K562 (cell line): ENCODE results near the gene PTPN1. TPM values are rescaled to one million over a fixed set of nuclear protein-coding genes. Genes with fewer than 3 reads are reported as not detected.

Experiments
- ATAC-seq: fragments of 200-7000 bp; cut with Tn5 transposase; 3 replicates; pipeline ENCODE4 v1.9.1; 2020; ENCODE audit warnings: moderate library complexity
- BruUV-seq: library from RNA; stranded (reverse); fragments of 400-500 nt; replicated peaks from 2 replicates; lab custom pipeline; 2021; lab: Mats Ljungman, UMichigan
- CTCF ChIA-PET: fragments of 300-600 bp; formaldehyde crosslinking; extraction: SDS; loops from one replicate; lab custom pipeline; 2021; ENCODE audit warnings: low intra/inter-chr PET ratio; lab: Yijun Ruan, JAX
- POLR2A ChIA-PET: fragments of 300-600, 350-650 bp; sonication (Branson Sonifier 250); formaldehyde crosslinking; extraction: SDS; loops from one replicate; lab custom pipeline; 2021; ENCODE audit warnings: antibody characterized with exemption, inconsistent platforms; lab: Yijun Ruan, JAX
- DNase-seq, 4 experiments: peaks; one replicate each; pipeline versions ENCODE4 v3.0.0 to v3.0.0-alpha.2; 2011 to 2018; ENCODE audit warnings: low spot score in 3 of 4, mixed read lengths in 3 of 4; ENCODE audit errors: extremely low read depth in 1 of 4
- FAIRE-seq: peaks from 2 replicates; lab custom pipeline; 2011; peaks lifted over from hg19 to GRCh38; lab: Jason Lieb, UNC
- H2AFZ ChIP-seq: 2 replicates; pipeline ENCODE4 v1.6.0; 2011; ENCODE audit warnings: low read depth, low read length, control low read depth, inconsistent platforms
- H3K27ac ChIP-seq: fragments of 200-600 bp; 3 replicates; pipeline ENCODE4 v1.8.0; 2011; ENCODE audit warnings: low read depth, mild to moderate bottlenecking, control low read depth, inconsistent platforms, low read length, moderate library complexity, mixed read lengths; ENCODE audit errors: extremely low read depth
- H3K27me3 ChIP-seq, 2 experiments: fragments of 300-600 bp in 1 of 2; 2 replicates in 1 of 2; 3 replicates in 1 of 2; pipeline versions ENCODE4 v1.6.0 to v1.8.0; 2011; ENCODE audit warnings: inconsistent platforms in 2 of 2, low read length in 2 of 2, mild to moderate bottlenecking in 1 of 2, mixed read lengths in 1 of 2, moderate library complexity in 1 of 2; ENCODE audit not compliant: control insufficient read depth in 2 of 2, insufficient read depth in 2 of 2
- H3K36me3 ChIP-seq: fragments of 300-600 bp; 3 replicates; pipeline ENCODE4 v1.8.0; 2011; ENCODE audit warnings: mild to moderate bottlenecking, low read length, inconsistent platforms; ENCODE audit not compliant: control insufficient read depth, insufficient read depth
- H3K4me1 ChIP-seq, 2 experiments: fragments of 200-600 bp in 1 of 2; replicated peaks in 1 of 2; 2 replicates in 1 of 2; 3 replicates in 1 of 2; pipeline versions ENCODE4 v1.5.1 to v1.8.0; 2011; ENCODE audit warnings: inconsistent platforms in 2 of 2, low read length in 2 of 2, mild to moderate bottlenecking in 1 of 2, mixed read lengths in 1 of 2, moderate library complexity in 1 of 2; ENCODE audit not compliant: control insufficient read depth in 2 of 2, insufficient read depth in 2 of 2
- H3K4me2 ChIP-seq: 2 replicates; pipeline ENCODE4 v1.6.1; 2011; ENCODE audit warnings: low read length, control low read depth, inconsistent platforms, mixed read lengths; ENCODE audit not compliant: insufficient read depth
- H3K4me3 ChIP-seq: fragments of 200-600 bp; sonication (generic), shearing (Covaris generic); 2 replicates; pipeline ENCODE4 v1.5.1; 2016; ENCODE audit warnings: control low read depth, inconsistent platforms
- H3K79me2 ChIP-seq: fragments of 200-600 bp; 3 replicates; pipeline ENCODE4 v1.8.0; 2011; ENCODE audit warnings: low read length, inconsistent platforms; ENCODE audit not compliant: control insufficient read depth, insufficient read depth
- H3K9ac ChIP-seq, 2 experiments: 2 replicates each; pipeline versions ENCODE4 v1.6.0 to v1.6.1; 2011; ENCODE audit warnings: low read depth in 2 of 2, low read length in 2 of 2, control low read depth in 1 of 2, inconsistent platforms in 1 of 2, mild to moderate bottlenecking in 1 of 2, mixed read lengths in 1 of 2; ENCODE audit not compliant: insufficient read depth in 1 of 2
- H3K9me1 ChIP-seq: one replicate; pipeline ENCODE4 v1.6.0; 2011; ENCODE audit warnings: inconsistent platforms, mild to moderate bottlenecking, low read length, moderate library complexity; ENCODE audit not compliant: control insufficient read depth, insufficient read depth
- H3K9me3 ChIP-seq: replicated peaks from 2 replicates; pipeline ENCODE4 v1.5.1; 2011; ENCODE audit warnings: low read depth, low read length, inconsistent platforms; ENCODE audit not compliant: control insufficient read depth, insufficient read depth
- H4K20me1 ChIP-seq: replicated peaks from 2 replicates; pipeline ENCODE4 v1.6.1; 2011; ENCODE audit warnings: low read length, inconsistent platforms, mixed read lengths; ENCODE audit not compliant: control insufficient read depth, insufficient read depth
- KDM1A ChIP-seq, 2 experiments: fragments of 450-650 bp; IDR thresholded peaks; 2 replicates each; pipeline ENCODE4 v1.6.1; 2016; ENCODE audit warnings: mild to moderate bottlenecking in 2 of 2
- MTA1 ChIP-seq: fragments of 450-650 bp; IDR thresholded peaks from 2 replicates; pipeline ENCODE4 v1.6.1; 2017; ENCODE audit warnings: borderline replicate concordance
- SNRNP70 ChIP-seq: fragments of 200-400 bp; formaldehyde crosslinking; optimal IDR thresholded peaks from 2 replicates; pipeline ENCODE3; 2017; ENCODE audit warnings: low read depth, low read length
- ZBTB33 ChIP-seq: sonication (generic); formaldehyde crosslinking; IDR thresholded peaks from 2 replicates; pipeline ENCODE4 v1.8.1; 2023; ENCODE audit warnings: mild to moderate bottlenecking, missing genetic modification reagents
- ZNF449 ChIP-seq: fragments of 250-450 bp; sonication (Bioruptor Pico); IDR thresholded peaks from 2 replicates; pipeline ENCODE4 v1.8.0; 2022; ENCODE audit warnings: moderate library complexity, mild to moderate bottlenecking, inconsistent platforms
- ZNF77 ChIP-seq: fragments of 250-450 bp; sonication (Bioruptor Pico); IDR thresholded peaks from 2 replicates; pipeline ENCODE4 v1.5.0; 2020
- WGBS: fragments of 100-300 bp; shearing (Covaris generic); methylation state at CpG from one replicate; pipeline ENCODE4 v1.1.6; 2016; ENCODE audit warnings: low coverage, mixed read lengths; ENCODE audit not compliant: insufficient coverage; ENCODE audit errors: missing lambda C conversion rate; 5-methylcytosine and 5-hydroxymethylcytosine counted together
- in situ Hi-C: fragments of 300-500 bp; cut with MboI; formaldehyde crosslinking; loops from 4 replicates; pipeline ENCODE4 v1.15.0; 2018; ENCODE audit warnings: inconsistent platforms, mixed read lengths
- intact Hi-C: fragments of 100-400 bp; cut with micrococcal nuclease; formaldehyde crosslinking; loops from 2 replicates; pipeline ENCODE4 v1.14.2; 2022
- polyA plus RNA-seq, 8 experiments: library from polyadenylated mRNA; depleted of rRNA in 4 of 8; stranded (reverse) in 5 of 8; unstranded in 3 of 8; fragments of >200 nt; fragmentation: Nextera tagmentation in 2 of 8; fragmentation: Illumina TruSeq in 1 of 8; extraction: Ambion mirVana in 2 of 8; extraction: Trizol in 1 of 8; gene quantifications; 2 replicates each; pipeline versions ENCODE4 v1.2.1 to v1.2.3, GENCODE V29; 2011 to 2014; ENCODE audit warnings: inconsistent platforms in 1 of 8, missing spikeins in 1 of 8
- total RNA-seq, 7 experiments: library from RNA; depleted of rRNA in 6 of 7; stranded (reverse); fragments of >200 nt in 6 of 7; fragmentation: Illumina TruSeq in 2 of 7; extraction: Trizol in 2 of 7; gene quantifications; 2 replicates each; pipeline versions ENCODE4 v1.2.1 to v1.2.3, GENCODE V29; 2011 to 2021; ENCODE audit warnings: low replicate concordance in 1 of 7
- TF ChIP-seq, protein P1 (sequence below): fragments of 450-650 bp; IDR thresholded peaks from 2 replicates; pipeline ENCODE4 v1.6.1; 2016; ENCODE audit warnings: mild to moderate bottlenecking, moderate library complexity

PTPN1 gene
- total and polyA plus RNA-seq, 9 of the 15 experiments (the other 6 are each of a cell fraction or from before 2014, with no cell fraction given), result 11.0 to 85.3 (median 54.0) TPM

DNA sequence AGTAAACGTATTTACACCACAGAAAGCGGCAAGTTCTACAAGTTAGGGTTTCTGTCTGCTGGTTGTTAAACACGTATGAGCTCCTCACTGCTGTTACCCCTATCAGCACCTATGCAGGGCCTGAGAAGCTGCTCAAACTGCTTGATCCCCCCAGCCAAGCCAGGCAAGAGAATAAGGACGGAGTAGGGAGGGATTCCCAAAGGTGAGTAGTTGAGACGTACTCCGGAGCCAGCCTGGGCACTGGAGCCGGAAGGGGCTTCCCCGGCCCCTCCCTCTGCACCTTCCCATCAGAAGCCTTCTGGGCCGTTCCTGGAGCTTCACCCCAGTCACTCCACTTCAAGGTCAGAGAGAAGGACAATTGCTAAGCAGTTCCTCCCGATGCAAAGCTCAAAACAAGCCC, 123.2 kb downstream of the PTPN1 start:
- no TSS peak for BruUV-seq
- ATAC-seq (no peak), FAIRE-seq (no peak), DNase-seq (no peak)
- no peak overlapping the region for H2AFZ ChIP-seq
- no peaks in the 10 kb centered on the region for H3K9me1 ChIP-seq
- no peak overlapping the region for H3K4me3 ChIP-seq
- in situ Hi-C loops (no loop called here), intact Hi-C loops (no loop called here)
- no peak overlapping the region for H3K27ac ChIP-seq
- CTCF ChIA-PET, result no interaction called here
- peaks cover 57% of the 10 kb centered on the region for H3K79me2 ChIP-seq
- no peaks in the 10 kb centered on the region for H3K9me3 ChIP-seq
- peaks cover 19 to 46% of the 10 kb centered on the region in 2 experiments for H3K4me1 ChIP-seq
- POLR2A ChIA-PET, result interaction anchor here (0.6 to 1.0 kb wide), 3 partner anchors 98 to 1354 kb away, joined by 3 to 5 read pairs (median 4); partner anchors contain the start of gene PARD6B
- H3K36me3 ChIP-seq, result peaks cover 35% of the 10 kb centered on the region; the same call in 1 of the 3 replicates
- 68% methylated on average over 10 of the region's 10 CpGs for WGBS
- no peaks in the 10 kb centered on the region for H3K27me3 ChIP-seq
- H3K9ac ChIP-seq, result no peak overlapping the region
- H3K4me2 ChIP-seq, result no peak overlapping the region
- peaks cover 37% of the 10 kb centered on the region for H4K20me1 ChIP-seq
- TF ChIP-seq, protein P1, sequence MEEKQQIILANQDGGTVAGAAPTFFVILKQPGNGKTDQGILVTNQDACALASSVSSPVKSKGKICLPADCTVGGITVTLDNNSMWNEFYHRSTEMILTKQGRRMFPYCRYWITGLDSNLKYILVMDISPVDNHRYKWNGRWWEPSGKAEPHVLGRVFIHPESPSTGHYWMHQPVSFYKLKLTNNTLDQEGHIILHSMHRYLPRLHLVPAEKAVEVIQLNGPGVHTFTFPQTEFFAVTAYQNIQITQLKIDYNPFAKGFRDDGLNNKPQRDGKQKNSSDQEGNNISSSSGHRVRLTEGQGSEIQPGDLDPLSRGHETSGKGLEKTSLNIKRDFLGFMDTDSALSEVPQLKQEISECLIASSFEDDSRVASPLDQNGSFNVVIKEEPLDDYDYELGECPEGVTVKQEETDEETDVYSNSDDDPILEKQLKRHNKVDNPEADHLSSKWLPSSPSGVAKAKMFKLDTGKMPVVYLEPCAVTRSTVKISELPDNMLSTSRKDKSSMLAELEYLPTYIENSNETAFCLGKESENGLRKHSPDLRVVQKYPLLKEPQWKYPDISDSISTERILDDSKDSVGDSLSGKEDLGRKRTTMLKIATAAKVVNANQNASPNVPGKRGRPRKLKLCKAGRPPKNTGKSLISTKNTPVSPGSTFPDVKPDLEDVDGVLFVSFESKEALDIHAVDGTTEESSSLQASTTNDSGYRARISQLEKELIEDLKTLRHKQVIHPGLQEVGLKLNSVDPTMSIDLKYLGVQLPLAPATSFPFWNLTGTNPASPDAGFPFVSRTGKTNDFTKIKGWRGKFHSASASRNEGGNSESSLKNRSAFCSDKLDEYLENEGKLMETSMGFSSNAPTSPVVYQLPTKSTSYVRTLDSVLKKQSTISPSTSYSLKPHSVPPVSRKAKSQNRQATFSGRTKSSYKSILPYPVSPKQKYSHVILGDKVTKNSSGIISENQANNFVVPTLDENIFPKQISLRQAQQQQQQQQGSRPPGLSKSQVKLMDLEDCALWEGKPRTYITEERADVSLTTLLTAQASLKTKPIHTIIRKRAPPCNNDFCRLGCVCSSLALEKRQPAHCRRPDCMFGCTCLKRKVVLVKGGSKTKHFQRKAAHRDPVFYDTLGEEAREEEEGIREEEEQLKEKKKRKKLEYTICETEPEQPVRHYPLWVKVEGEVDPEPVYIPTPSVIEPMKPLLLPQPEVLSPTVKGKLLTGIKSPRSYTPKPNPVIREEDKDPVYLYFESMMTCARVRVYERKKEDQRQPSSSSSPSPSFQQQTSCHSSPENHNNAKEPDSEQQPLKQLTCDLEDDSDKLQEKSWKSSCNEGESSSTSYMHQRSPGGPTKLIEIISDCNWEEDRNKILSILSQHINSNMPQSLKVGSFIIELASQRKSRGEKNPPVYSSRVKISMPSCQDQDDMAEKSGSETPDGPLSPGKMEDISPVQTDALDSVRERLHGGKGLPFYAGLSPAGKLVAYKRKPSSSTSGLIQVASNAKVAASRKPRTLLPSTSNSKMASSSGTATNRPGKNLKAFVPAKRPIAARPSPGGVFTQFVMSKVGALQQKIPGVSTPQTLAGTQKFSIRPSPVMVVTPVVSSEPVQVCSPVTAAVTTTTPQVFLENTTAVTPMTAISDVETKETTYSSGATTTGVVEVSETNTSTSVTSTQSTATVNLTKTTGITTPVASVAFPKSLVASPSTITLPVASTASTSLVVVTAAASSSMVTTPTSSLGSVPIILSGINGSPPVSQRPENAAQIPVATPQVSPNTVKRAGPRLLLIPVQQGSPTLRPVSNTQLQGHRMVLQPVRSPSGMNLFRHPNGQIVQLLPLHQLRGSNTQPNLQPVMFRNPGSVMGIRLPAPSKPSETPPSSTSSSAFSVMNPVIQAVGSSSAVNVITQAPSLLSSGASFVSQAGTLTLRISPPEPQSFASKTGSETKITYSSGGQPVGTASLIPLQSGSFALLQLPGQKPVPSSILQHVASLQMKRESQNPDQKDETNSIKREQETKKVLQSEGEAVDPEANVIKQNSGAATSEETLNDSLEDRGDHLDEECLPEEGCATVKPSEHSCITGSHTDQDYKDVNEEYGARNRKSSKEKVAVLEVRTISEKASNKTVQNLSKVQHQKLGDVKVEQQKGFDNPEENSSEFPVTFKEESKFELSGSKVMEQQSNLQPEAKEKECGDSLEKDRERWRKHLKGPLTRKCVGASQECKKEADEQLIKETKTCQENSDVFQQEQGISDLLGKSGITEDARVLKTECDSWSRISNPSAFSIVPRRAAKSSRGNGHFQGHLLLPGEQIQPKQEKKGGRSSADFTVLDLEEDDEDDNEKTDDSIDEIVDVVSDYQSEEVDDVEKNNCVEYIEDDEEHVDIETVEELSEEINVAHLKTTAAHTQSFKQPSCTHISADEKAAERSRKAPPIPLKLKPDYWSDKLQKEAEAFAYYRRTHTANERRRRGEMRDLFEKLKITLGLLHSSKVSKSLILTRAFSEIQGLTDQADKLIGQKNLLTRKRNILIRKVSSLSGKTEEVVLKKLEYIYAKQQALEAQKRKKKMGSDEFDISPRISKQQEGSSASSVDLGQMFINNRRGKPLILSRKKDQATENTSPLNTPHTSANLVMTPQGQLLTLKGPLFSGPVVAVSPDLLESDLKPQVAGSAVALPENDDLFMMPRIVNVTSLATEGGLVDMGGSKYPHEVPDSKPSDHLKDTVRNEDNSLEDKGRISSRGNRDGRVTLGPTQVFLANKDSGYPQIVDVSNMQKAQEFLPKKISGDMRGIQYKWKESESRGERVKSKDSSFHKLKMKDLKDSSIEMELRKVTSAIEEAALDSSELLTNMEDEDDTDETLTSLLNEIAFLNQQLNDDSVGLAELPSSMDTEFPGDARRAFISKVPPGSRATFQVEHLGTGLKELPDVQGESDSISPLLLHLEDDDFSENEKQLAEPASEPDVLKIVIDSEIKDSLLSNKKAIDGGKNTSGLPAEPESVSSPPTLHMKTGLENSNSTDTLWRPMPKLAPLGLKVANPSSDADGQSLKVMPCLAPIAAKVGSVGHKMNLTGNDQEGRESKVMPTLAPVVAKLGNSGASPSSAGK, result no peak
- TF ChIP-seq ZBTB33 (no peak), MTA1 (no peak), ZNF449 (CRISPR knock-in tag) (no peak), SNRNP70 (no peak), ZNF77 (CRISPR knock-in tag) (no peak), KDM1A (IDR thresholded peaks at IDR 0.05) (no peak)
